Uterus (tissue), 4 donors: ENCODE data around the gene TMEM176B. TPM values are rescaled to one million over a fixed set of nuclear protein-coding genes. Genes with fewer than 3 reads are reported as not detected.
"Not testable (repeated sequence)": the region's sequence is repeated elsewhere in the genome, so short reads cannot be mapped to it uniquely, and the experiment has no call there.

Experiments used
- DNase-seq, 2 donors: peaks; one replicate each; pipeline ENCODE4 v3.0.0-alpha.2; 2019 to 2020
- H3K27ac ChIP-seq, 2 donors: fragments of 200-600 bp; sonication (generic); 1 replicate in 1 of 2; 2 replicates in 1 of 2; pipeline ENCODE4 v1.5.1; 2016 to 2018
- H3K27me3 ChIP-seq, 2 donors: fragments of 200-600 bp; sonication (generic); one replicate each; pipeline ENCODE4 v1.5.1; 2018 to 2019; ENCODE audit warnings: control low read depth in 1 of 2
- H3K36me3 ChIP-seq, 2 donors: fragments of 200-600 bp; sonication (generic); one replicate each; pipeline ENCODE4 v1.5.1; 2019; ENCODE audit warnings: control low read depth in 1 of 2
- H3K4me1 ChIP-seq, 2 donors: fragments of 200-600 bp; sonication (generic); one replicate each; pipeline ENCODE4 v1.5.1; 2018 to 2019; ENCODE audit warnings: control low read depth in 1 of 2
- H3K4me3 ChIP-seq, 2 donors: fragments of 200-600 bp; sonication (generic); 1 replicate in 1 of 2; 2 replicates in 1 of 2; pipeline ENCODE4 v1.5.1; 2018 to 2019; ENCODE audit warnings: mild to moderate bottlenecking in 1 of 2
- H3K9me3 ChIP-seq, 2 donors: fragments of 200-600 bp; sonication (generic); one replicate each; pipeline ENCODE4 v1.5.1; 2019; ENCODE audit warnings: control low read depth in 1 of 2
- CTCF ChIP-seq, 4 experiments: fragments of 200-600 bp in 2 of 4; fragments of 450-650 bp in 2 of 4; sonication (generic) in 2 of 4; IDR thresholded peaks; one replicate each; pipeline ENCODE4 v1.5.1; 2016 to 2019; ENCODE audit warnings: antibody characterized with exemption in 4 of 4, mild to moderate bottlenecking in 2 of 4, moderate library complexity in 1 of 4
- POLR2A ChIP-seq, 2 donors: fragments of 450-650 bp; IDR thresholded peaks; one replicate each; pipeline ENCODE4 v1.6.1; 2016; ENCODE audit warnings: antibody characterized with exemption in 2 of 2, mild to moderate bottlenecking in 1 of 2, moderate library complexity in 1 of 2
- intact Hi-C: fragments of 100-400 bp; cut with DNase I; formaldehyde crosslinking; loops from one replicate; pipeline ENCODE4 v1.15.1; 2023; ENCODE audit warnings: low total_unique reads
- total RNA-seq, 4 donors: library from RNA; depleted of rRNA in 3 of 4; stranded (reverse); fragments of >200 nt in 3 of 4; gene quantifications; one replicate each; pipeline versions ENCODE4 v1.1.0 to v1.2.4, GENCODE V29; 2014 to 2023
- donor health status: DM: yes; HTN: yes; CAD: no.

The TMEM176B gene
- total RNA-seq, 4 donors from 2014 or later = 10.2 to 34.1 (median 29.4) TPM

- intact Hi-C loops = no loop called here
- DNase-seq = no peak
- Histone ChIP-seq H3K4me3 (no peak overlapping the region), H3K9me3 (no peaks in the 10 kb centered on the region), H3K36me3 (no peaks in the 10 kb centered on the region), H3K4me1 (peaks cover 0 to 4% of the 10 kb centered on the region in 2 donors), H3K27me3 (no peaks in the 10 kb centered on the region), H3K27ac (peak overlapping the region in 1 of 2 donors; percentile 30)
- no peak for TF ChIP-seq POLR2A (IDR thresholded peaks at IDR 0.05)
- TF ChIP-seq CTCF (IDR thresholded peaks at IDR 0.05) = no peak
Measured at GRCh38 chr7:150781961-150782360, 18.2 kb downstream of the TMEM176B start.

- H3K4me3 ChIP-seq = no peak overlapping the region
- H3K27ac ChIP-seq = peak overlapping the region in 1 of 2 donors; percentile 30
- no peak for DNase-seq
- H3K9me3 ChIP-seq = no peaks in the 10 kb centered on the region
- H3K4me1 ChIP-seq = peaks cover 0 to 4% of the 10 kb centered on the region in 2 donors
- no peaks in the 10 kb centered on the region for H3K27me3 ChIP-seq
- intact Hi-C loops = no loop called here
- no peak for TF ChIP-seq CTCF (IDR thresholded peaks at IDR 0.05)
- no peak for TF ChIP-seq POLR2A (IDR thresholded peaks at IDR 0.05)
- H3K36me3 ChIP-seq = no peaks in the 10 kb centered on the region
Measured at GRCh38 chr7:150781103-150781502, 19.1 kb downstream of the TMEM176B start.

GRCh38 chr7:150780292-150780691, 19.9 kb downstream of the TMEM176B start:
- H3K36me3 ChIP-seq = no peaks in the 10 kb centered on the region
- H3K4me1 ChIP-seq = peaks cover 0 to 4% of the 10 kb centered on the region in 2 donors
- TF ChIP-seq CTCF (IDR thresholded peaks at IDR 0.05) = no peak
- no peak for DNase-seq
- intact Hi-C loops = no loop called here
- H3K4me3 ChIP-seq = no peak overlapping the region
- no peaks in the 10 kb centered on the region for H3K9me3 ChIP-seq
- H3K27ac ChIP-seq = no peak overlapping the region
- H3K27me3 ChIP-seq = no peaks in the 10 kb centered on the region

GRCh38 chr7:150778738-150779301, 21.3 kb downstream of the TMEM176B start:
- Histone ChIP-seq H3K4me3 (no peak overlapping the region), H3K36me3 (no peaks in the 10 kb centered on the region), H3K27ac (no peak overlapping the region), H3K4me1 (peaks cover 0 to 4% of the 10 kb centered on the region in 2 donors), H3K9me3 (no peaks in the 10 kb centered on the region), H3K27me3 (no peaks in the 10 kb centered on the region)
- TF ChIP-seq POLR2A (IDR thresholded peaks at IDR 0.05) (no peak), CTCF (IDR thresholded peaks at IDR 0.05) (peak; percentile 62 to 82 (median 74))
- DNase-seq = peak; percentile 71 to 82
- intact Hi-C loops = no loop called here

- H3K4me3 ChIP-seq = no peak overlapping the region
- H3K36me3 ChIP-seq = no peaks in the 10 kb centered on the region
- intact Hi-C loops = no loop called here
- no peaks in the 10 kb centered on the region for H3K27me3 ChIP-seq
- peaks cover 0 to 4% of the 10 kb centered on the region in 2 donors for H3K4me1 ChIP-seq
- no peak for DNase-seq
- TF ChIP-seq CTCF (IDR thresholded peaks at IDR 0.05) (no peak), POLR2A (IDR thresholded peaks at IDR 0.05) (no peak)
- H3K9me3 ChIP-seq = no peaks in the 10 kb centered on the region
- H3K27ac ChIP-seq = no peak overlapping the region
Measured at GRCh38 chr7:150778014-150778737, 22.0 kb downstream of the TMEM176B start.

- H3K9me3 ChIP-seq, intact Hi-C loops, H3K27ac ChIP-seq, H3K4me3 ChIP-seq, H3K27me3 ChIP-seq, H3K36me3 ChIP-seq, H3K4me1 ChIP-seq, DNase-seq: not testable (repeated sequence)
Measured at GRCh38 chr7:150774131-150774530, 26.0 kb downstream of the TMEM176B start.
